ENCODE data around the gene TMEM231. TPM values are rescaled to one million over a fixed set of nuclear protein-coding genes. Genes with fewer than 3 reads are reported as not detected.
A peak's percentile ranks its signal among the peaks of the same experiment; 100 is the strongest.

TMEM231 gene
- total RNA-seq, 1 donor from 2014 or later: 14.5 TPM

DNA sequence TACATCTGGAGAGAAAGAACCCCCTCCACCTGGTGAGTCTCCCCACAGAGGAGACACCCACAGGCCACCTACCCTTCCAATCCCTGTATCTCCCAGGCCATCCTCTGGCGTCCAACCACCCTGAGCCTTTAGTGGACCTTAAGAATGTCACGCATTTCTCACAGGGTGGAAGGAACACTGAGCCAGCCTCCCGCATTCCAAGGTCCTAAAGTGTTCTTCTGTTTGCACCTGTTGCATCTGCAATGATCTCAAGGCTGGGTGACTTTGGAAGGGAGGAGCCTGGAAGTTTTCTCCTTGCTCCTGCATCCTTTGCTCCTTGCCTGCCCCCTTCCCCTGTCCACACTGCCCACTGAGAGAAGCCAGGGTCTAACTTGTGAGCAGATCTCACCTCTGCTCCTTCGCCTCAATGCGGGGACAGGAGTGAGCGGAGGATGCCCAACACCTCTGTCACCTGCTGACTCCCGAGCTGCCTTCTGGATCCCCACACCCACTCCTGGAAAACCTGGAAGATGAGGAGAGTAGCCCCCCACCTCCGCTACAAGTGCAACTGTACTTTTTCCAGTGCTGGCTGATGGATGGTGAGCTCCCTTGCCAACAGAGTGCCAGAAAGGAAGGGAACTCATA, 23.8 kb downstream of the TMEM231 start:
- H3K27ac ChIP-seq: no peak overlapping the region
- DNase-seq (no peak), ATAC-seq (no peak)
- no peaks in the 10 kb centered on the region for H3K36me3 ChIP-seq
- intact Hi-C loops (cut with DNase I): no loop called here
- TF ChIP-seq, protein P1, sequence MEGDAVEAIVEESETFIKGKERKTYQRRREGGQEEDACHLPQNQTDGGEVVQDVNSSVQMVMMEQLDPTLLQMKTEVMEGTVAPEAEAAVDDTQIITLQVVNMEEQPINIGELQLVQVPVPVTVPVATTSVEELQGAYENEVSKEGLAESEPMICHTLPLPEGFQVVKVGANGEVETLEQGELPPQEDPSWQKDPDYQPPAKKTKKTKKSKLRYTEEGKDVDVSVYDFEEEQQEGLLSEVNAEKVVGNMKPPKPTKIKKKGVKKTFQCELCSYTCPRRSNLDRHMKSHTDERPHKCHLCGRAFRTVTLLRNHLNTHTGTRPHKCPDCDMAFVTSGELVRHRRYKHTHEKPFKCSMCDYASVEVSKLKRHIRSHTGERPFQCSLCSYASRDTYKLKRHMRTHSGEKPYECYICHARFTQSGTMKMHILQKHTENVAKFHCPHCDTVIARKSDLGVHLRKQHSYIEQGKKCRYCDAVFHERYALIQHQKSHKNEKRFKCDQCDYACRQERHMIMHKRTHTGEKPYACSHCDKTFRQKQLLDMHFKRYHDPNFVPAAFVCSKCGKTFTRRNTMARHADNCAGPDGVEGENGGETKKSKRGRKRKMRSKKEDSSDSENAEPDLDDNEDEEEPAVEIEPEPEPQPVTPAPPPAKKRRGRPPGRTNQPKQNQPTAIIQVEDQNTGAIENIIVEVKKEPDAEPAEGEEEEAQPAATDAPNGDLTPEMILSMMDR (IDR thresholded peaks at IDR 0.05): no peak
- no peak overlapping the region for H3K4me3 ChIP-seq
- no peaks in the 10 kb centered on the region for H3K9me3 ChIP-seq
- no peaks in the 10 kb centered on the region for H3K4me1 ChIP-seq
- no peaks in the 10 kb centered on the region for H3K27me3 ChIP-seq (ENCODE audit: low read depth)

DNA sequence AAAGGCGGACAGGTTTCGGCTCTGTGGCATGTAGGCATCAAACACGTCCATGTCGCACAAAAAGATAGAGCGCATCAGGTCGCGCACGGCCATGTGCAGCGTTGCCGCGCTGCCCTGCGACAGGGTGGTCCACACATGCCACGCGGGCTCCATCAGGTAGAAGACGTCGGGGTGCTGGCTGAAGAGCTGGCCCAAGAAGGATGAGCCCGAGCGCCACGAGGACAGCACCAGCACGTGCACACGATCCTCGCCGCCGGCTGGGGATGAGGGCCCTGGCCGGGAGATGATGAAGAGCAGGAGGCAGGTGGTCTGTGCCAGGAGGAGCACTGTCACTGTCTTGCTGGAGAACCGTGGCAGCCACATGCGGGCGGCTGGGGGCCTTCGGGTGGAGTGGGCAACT, 26.1 kb downstream of the TMEM231 start:
- no peak for ATAC-seq

DNA sequence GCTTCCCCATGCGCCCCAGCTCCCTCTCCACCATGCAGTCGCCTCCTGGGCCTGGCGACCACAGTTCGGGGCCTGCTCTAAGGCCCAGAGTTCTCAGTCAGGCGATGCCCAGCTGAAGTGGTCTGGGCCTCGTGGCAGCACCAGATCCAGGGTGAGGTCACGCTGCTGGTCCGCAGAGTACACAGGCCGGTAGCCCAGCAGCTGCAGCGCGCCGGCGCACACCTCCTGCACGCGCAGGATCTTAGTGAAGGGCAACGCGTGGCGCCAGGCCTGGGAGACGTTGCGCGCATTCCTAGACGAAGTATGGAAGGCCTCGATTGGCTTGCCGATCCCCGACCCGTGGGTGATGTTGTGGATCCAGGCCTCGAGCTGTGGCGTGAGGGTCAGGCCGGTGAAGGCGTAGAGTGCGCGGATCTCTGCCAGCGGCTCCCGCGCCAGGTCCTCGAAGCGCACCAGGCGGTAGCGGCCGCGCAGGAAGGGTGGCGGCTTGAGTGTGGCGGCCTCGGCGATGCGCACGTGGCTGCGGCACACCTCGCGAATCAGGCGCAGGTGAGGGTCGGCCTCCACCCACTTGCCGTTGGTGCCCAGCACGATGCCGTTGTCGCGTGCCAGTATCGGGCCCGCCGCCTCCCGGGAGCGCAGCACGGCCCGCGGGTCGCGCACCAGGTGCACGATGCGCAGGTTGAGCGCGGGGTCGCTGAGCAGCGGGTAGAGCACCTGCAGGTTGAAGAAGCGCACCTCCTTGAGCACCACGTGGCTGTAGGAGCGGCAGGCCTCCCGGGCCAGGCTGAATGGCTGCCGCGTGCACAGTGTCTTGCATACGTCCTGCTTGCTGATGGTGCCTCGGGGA, 26.8 kb downstream of the TMEM231 start:
- H3K27ac ChIP-seq: no peak overlapping the region
- peak in 1 of 2 donors; percentile 17 for ATAC-seq
- H3K27me3 ChIP-seq (ENCODE audit: low read depth): no peaks in the 10 kb centered on the region
- no peaks in the 10 kb centered on the region for H3K36me3 ChIP-seq
- TF ChIP-seq, protein P1 (IDR thresholded peaks at IDR 0.05): no peak
- H3K4me1 ChIP-seq: no peaks in the 10 kb centered on the region
- no peak for DNase-seq
- H3K9me3 ChIP-seq: no peaks in the 10 kb centered on the region
- H3K4me3 ChIP-seq: no peak overlapping the region
- intact Hi-C loops (cut with DNase I): no loop called here

More for the DNA sequence above, 26.1 kb downstream of the TMEM231 start:
- no peak for DNase-seq
- H3K27ac ChIP-seq: no peak overlapping the region
- TF ChIP-seq, protein P1 (IDR thresholded peaks at IDR 0.05): no peak
- H3K36me3 ChIP-seq: no peaks in the 10 kb centered on the region
- no peak overlapping the region for H3K4me3 ChIP-seq
- H3K9me3 ChIP-seq: no peaks in the 10 kb centered on the region
- no peaks in the 10 kb centered on the region for H3K27me3 ChIP-seq (ENCODE audit: low read depth)
- intact Hi-C loops (cut with DNase I): no loop called here
- H3K4me1 ChIP-seq: no peaks in the 10 kb centered on the region

DNA sequence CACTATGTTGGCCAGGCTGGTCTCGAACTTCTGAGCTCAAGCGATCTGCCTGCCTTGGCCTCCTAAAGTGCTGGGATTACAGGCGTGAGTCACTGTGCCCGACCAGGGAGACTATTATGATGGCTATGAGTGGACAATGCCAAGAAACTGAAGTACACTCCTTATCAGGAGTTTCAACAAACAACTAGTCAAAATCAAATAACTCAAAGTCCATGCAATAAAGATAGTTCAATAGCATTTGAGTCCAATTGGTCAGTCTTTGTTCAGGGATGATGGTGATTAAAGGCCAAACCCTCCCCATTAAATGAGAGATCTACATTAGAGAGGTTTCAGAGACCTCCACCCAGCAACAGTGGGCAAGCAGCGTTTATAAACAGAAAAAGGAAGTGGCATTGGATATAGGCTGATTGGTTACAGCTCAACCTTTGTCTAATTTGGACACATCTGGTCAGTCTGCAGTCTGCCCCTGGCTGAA, 28.2 kb downstream of the TMEM231 start:
- Histone ChIP-seq H3K4me1 (no peaks in the 10 kb centered on the region), H3K27me3 (ENCODE audit: low read depth) (no peaks in the 10 kb centered on the region), H3K9me3 (no peaks in the 10 kb centered on the region), H3K36me3 (no peaks in the 10 kb centered on the region), H3K4me3 (no peak overlapping the region), H3K27ac (no peak overlapping the region)
- intact Hi-C loops (cut with DNase I): no loop called here
- ATAC-seq (no peak), DNase-seq (no peak)
- TF ChIP-seq, protein P1 (IDR thresholded peaks at IDR 0.05): no peak

DNA sequence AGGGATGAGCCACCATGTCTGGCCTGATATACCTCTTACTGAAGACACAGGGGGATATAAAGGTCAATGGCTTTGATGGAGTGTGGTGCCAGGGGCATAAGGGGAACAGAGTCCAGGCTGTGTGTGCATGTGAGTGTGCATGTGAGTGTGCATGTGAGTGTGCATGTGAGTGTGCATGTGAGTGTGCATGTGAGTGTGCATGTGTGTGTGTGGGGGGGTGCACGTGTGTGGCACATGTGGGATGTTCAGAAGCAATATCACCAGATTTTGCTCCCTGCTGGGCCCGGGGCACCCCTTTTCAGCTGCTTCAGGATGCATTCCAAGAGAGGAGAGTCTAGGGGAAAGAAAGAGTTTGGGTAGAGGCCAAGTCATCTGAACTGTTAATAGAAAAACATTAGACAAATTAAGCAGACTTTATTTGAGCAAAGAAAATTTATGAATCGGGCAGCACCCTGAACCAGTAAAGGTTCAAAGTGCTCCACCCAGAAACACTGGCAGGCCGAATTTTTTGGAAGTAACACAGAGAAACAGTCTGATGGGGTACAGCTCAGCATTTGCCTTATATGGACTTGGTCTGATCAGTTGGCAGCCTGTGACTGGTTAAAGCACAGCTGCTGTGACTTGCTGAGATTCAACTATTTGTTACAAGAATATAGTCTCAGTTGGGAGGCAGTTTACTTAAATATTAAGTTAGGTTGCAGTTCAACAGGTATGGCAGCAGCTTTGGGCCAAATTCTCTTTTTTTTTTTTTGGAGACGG, 29.8 kb downstream of the TMEM231 start:
- no peak for ATAC-seq
- H3K4me3 ChIP-seq: no peak overlapping the region
- H3K4me1 ChIP-seq: no peaks in the 10 kb centered on the region
- no peaks in the 10 kb centered on the region for H3K27me3 ChIP-seq (ENCODE audit: low read depth)
- no peak overlapping the region for H3K27ac ChIP-seq
- intact Hi-C loops (cut with DNase I): no loop called here
- no peak for DNase-seq
- H3K36me3 ChIP-seq: no peaks in the 10 kb centered on the region
- no peaks in the 10 kb centered on the region for H3K9me3 ChIP-seq
- TF ChIP-seq, protein P1 (IDR thresholded peaks at IDR 0.05): no peak
